Motor neuron (in vitro differentiated cells): ENCODE measurements around the gene SRCIN1. TPM values are rescaled to one million over a fixed set of nuclear protein-coding genes. Genes with fewer than 3 reads are reported as not detected.
"Not testable (repeated sequence)": the region's sequence is repeated elsewhere in the genome, so short reads cannot be mapped to it uniquely, and the experiment has no call there.

Source experiments
- ATAC-seq, 8 experiments: fragments of 200-7000 bp; cut with Tn5 transposase; replicated peaks in 6 of 8; 2 replicates each; pipeline ENCODE4 v1.8.0; 2021; ENCODE audit warnings: mild to moderate bottlenecking in 8 of 8, moderate library complexity in 8 of 8
- H3K27ac ChIP-seq, 2 donors: fragments of 250-450 bp; sonication (Bioruptor Pico); 2 replicates each; pipeline ENCODE4 v1.9.0; 2021; ENCODE audit warnings: antibody characterized with exemption in 2 of 2, mild to moderate bottlenecking in 2 of 2, moderate library complexity in 1 of 2
- H3K4me1 ChIP-seq, 2 donors: fragments of 250-450 bp; sonication (Bioruptor Pico); replicated peaks in 1 of 2; 2 replicates each; pipeline ENCODE4 v1.6.1; 2021; ENCODE audit warnings: antibody characterized with exemption in 2 of 2, mild to moderate bottlenecking in 2 of 2, moderate library complexity in 1 of 2
- H3K4me3 ChIP-seq, 5 donors: fragments of 250-450 bp; sonication (Bioruptor Pico); 2 replicates each; pipeline ENCODE4 v1.9.0; 2021; ENCODE audit warnings: antibody characterized with exemption in 5 of 5, mild to moderate bottlenecking in 5 of 5, moderate library complexity in 4 of 5
- WGBS, 10 experiments: fragments of 450-650 bp; shearing (Covaris generic); methylation state at CpG; one replicate each; pipeline ENCODE4 v1.0.0; 2022; 5-methylcytosine and 5-hydroxymethylcytosine counted together
- in situ Hi-C, 9 experiments: fragments of 400-800 bp; cut with MboI; loops; one replicate each; pipeline ENCODE4 v1.15.0; 2021; ENCODE audit warnings: low sequenced_read_pairs in 9 of 9, low pct_unique_long_range_greater_than_20kb in 2 of 9; ENCODE audit not compliant: unreplicated experiment in 9 of 9
- total RNA-seq, 8 experiments: library from RNA; unstranded; fragments of 300-600 nt; gene quantifications; 2 replicates each; pipeline versions ENCODE4 v1.2.3 to v1.2.4, GENCODE V29; 2022

The SRCIN1 gene
- total RNA-seq, 8 experiments from 2014 or later = 0.71 to 21.2 (median 14.9) TPM

GRCh38 chr17:38626606-38627226 lies 21.0 kb upstream of the SRCIN1 start:
- H3K4me1 ChIP-seq, in situ Hi-C loops, ATAC-seq, H3K4me3 ChIP-seq, H3K27ac ChIP-seq: not testable (repeated sequence)
- WGBS, 10 experiments = 43 to 100% (median 83%) methylated on average over 1 to 6 of the region's 6 CpGs

DNA sequence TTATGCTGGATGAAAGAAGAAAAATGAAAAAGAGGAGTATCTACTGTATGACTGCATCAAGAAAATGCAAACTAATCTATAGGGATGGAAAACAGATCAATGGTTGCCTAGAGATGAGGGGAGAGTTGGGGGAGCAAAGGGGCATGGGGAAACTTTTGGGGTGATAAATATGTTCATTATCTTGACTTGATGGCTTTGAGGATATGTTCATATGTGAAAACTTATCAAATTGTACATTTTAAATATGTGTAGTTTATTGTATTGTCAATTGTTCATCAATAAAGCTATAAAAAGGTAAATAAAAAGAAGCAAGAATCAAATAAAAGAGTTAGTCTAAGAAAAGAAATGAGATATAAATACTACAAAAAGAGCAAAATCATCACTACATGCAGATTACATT lies 19.7 kb upstream of the SRCIN1 start:
- no peak for ATAC-seq
- Histone ChIP-seq H3K4me1 (peaks cover 0 to 3% of the 10 kb centered on the region in 2 donors), H3K4me3 (no peak overlapping the region), H3K27ac (no peak overlapping the region)
- in situ Hi-C loops = no loop called here

DNA sequence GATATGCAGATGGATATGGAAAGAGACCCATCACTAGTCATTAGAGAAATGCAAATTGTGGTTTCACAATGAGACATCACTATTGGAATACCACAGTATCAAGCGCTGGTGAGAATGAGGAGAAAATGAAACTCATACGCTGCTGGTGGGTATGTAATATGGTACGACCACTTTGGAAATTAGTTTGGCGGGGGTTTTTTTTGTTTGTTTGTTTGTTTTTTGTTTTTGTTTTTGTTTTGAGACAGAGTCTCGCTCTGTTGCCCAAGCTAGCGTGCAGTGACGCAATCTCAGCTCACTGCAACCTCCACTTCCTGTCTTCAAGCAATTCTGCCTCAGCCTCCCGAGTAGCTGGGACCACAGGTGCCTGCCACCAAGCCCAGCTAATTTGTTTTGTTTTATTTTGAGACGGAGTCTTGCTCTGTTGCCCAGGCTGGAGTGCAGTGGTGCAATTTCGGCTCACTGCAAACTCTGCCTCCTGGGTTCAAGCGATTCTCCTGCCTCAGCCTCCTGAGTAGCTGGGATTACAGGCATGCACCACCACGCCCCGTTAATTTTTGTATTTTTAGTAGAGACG lies 19.1 kb upstream of the SRCIN1 start:
- H3K4me3 ChIP-seq, H3K4me1 ChIP-seq, in situ Hi-C loops, H3K27ac ChIP-seq: not testable (repeated sequence)
- WGBS, 10 experiments = 40 to 100% (median 92%) methylated on average over 1 to 14 of the region's 14 CpGs; no CpG with 5 or more reads in 1 of the 10 experiments
- ATAC-seq = peak in 3 of 8 experiments; percentile 89 to 99 (median 89)

GRCh38 chr17:38621538-38621937 lies 15.8 kb upstream of the SRCIN1 start:
- in situ Hi-C loops = no loop called here
- ATAC-seq = no peak
- H3K27ac ChIP-seq = no peak overlapping the region
- no peak overlapping the region for H3K4me3 ChIP-seq
- 17 to 96% (median 34%) methylated on average over 1 to 2 of the region's 2 CpGs; no CpG with 5 or more reads in 4 of the 10 experiments for WGBS, 10 experiments
- H3K4me1 ChIP-seq = peaks cover 3 to 7% of the 10 kb centered on the region in 2 donors

GRCh38 chr17:38620551-38621277 lies 15.0 kb upstream of the SRCIN1 start:
- H3K27ac ChIP-seq = no peak overlapping the region
- no peak overlapping the region for H3K4me3 ChIP-seq
- in situ Hi-C loops = no loop called here
- ATAC-seq = peak in 1 of 8 experiments; percentile 16
- peaks cover 3 to 7% of the 10 kb centered on the region in 2 donors for H3K4me1 ChIP-seq
- 17 to 90% (median 66%) methylated on average over 1 to 10 of the region's 12 CpGs for WGBS, 10 experiments

DNA sequence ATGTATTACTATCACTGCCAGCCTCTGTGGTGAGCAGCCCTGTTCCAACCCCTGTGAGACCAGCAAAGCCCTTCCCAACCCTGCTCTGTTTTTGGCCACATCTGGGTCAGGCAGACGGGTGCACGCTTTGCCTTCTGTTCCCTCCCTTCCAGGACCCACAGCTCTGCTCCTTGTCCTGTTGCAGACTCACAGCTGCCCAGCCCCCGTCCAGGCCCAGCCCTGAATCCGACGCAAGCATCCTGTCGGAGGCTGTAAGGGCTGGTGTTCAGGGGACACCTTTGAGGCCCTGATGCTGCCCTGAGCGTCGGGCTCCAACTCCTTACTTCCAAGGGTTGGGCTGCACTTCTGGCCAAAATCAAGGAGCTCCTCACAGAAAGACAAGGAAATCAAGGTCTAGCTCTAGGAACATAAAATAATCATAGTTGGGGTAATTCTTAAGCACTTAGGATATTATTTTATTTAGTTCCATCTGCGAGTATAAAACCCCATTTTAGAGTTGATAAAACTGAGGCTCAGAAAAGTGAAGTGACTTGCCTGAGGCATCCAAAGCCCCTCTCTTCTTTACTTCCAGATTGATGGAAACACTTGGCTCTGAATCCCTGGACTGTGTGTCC lies 14.3 kb upstream of the SRCIN1 start:
- Histone ChIP-seq H3K4me1 (peaks cover 3 to 7% of the 10 kb centered on the region in 2 donors), H3K4me3 (no peak overlapping the region), H3K27ac (no peak overlapping the region)
- in situ Hi-C loops = no loop called here
- 39 to 80% (median 60%) methylated on average over 1 to 6 of the region's 9 CpGs; no CpG with 5 or more reads in 4 of the 10 experiments for WGBS, 10 experiments
- ATAC-seq = no peak

DNA sequence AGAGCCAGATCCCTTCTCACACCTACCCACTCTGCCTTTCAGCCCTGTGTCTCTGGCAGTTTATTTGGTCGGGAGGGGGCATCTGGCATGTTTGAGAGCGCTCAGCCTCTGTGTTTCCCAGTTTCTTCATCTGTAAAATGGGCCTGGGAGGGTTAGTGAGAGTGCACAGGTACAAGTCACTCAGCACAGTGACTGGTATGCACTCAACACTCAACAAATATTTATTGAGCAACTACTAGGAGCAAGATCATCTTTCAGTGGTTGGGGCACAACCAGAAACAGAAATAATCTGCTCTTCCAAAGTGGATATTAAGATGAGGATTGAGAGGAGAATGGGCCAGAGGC lies 13.7 kb upstream of the SRCIN1 start:
- in situ Hi-C loops = no loop called here
- no peak overlapping the region for H3K4me3 ChIP-seq
- H3K4me1 ChIP-seq = peaks cover 3 to 7% of the 10 kb centered on the region in 2 donors
- no peak for ATAC-seq
- 0 to 100% (median 40%) methylated on average over 1 to 2 of the region's 2 CpGs; no CpG with 5 or more reads in 5 of the 10 experiments for WGBS, 10 experiments
- no peak overlapping the region for H3K27ac ChIP-seq

DNA sequence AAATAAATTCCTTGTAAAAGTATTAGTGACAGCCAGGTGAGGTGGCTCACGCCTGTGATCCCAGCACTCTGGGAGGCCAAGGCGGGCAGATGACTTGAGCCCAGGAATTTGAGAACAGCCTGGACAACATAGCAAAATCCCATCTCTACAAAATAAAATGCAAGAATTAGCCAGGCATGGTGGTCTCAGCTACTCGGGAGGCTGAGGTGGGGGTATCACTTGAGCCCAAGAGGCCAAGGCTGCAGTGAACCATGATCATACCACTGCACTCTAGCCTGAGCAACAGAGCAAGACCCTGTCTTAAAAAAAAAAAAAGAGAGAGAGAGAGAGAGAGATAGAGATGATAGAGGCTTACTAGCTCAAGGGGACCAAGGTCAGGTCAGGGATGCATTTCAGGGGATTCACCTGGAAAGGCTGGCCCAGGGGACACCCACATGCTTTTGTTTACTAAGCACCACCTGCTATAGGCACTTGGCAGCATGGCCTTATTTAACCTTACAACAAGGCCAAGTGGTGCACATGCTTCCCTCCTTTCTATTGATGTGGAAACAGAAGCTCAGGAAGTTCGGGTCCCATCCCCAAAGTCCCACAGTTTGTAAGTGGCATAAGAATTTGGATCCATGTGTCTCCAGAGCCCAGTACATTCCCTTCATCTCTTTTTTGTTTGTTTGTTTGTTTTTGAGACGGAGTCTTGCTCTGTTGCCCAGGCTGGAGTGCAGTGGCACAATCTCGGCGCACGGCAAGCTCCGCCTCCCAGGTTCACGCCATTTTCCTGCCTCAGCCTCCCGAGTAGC lies 12.4 kb upstream of the SRCIN1 start:
- H3K4me1 ChIP-seq = peaks cover 3 to 7% of the 10 kb centered on the region in 2 donors
- ATAC-seq = no peak
- in situ Hi-C loops = no loop called here
- H3K4me3 ChIP-seq = no peak overlapping the region
- WGBS, 10 experiments = 60 to 100% (median 93%) methylated on average over 1 to 8 of the region's 11 CpGs; no CpG with 5 or more reads in 1 of the 10 experiments
- no peak overlapping the region for H3K27ac ChIP-seq

DNA sequence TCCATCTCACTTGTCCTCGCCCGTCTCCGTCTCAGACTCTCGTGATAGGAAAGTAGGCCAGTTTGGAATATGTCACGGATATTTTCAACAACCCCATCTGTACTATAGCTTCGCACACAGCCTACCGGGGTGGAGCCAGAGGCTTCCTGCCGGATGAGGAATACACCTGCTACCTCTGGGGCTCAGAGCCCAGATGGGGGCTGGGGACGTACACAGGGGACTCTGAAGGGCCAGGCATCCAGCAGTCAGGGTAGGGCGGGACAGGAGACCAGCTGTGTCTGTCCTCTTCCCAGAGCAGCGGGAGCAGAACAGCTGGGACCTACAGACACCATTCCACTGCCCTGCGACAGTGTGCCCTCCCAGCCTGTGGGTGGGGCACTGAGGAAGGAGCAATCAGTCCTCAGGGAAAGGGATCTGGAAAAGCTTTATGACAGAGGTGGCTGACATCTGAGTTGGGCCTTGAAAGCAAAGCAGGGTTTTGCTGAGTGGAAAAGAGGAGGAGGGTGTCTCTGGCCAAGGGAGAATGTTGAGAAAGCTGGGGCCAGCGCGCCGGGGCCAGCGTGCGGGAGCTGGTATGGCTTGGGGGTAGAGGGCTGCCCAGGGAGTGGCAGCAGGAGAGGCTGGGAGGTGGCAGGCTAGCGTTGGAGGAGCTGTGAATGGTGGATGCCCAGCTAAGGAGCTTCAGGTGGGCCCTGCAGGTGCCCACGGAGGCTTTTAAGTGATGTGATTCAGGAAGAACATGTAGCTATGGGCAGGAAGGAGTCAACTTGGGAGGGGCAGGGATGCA lies 11.5 kb upstream of the SRCIN1 start:
- peak in 6 of 8 experiments; percentile 26 to 87 (median 78) for ATAC-seq
- Histone ChIP-seq H3K4me1 (peaks cover 3 to 7% of the 10 kb centered on the region in 2 donors), H3K4me3 (no peak overlapping the region), H3K27ac (no peak overlapping the region)
- WGBS, 10 experiments = 40 to 91% (median 63%) methylated on average over 1 to 12 of the region's 19 CpGs; no CpG with 5 or more reads in 6 of the 10 experiments
- in situ Hi-C loops = no loop called here

DNA sequence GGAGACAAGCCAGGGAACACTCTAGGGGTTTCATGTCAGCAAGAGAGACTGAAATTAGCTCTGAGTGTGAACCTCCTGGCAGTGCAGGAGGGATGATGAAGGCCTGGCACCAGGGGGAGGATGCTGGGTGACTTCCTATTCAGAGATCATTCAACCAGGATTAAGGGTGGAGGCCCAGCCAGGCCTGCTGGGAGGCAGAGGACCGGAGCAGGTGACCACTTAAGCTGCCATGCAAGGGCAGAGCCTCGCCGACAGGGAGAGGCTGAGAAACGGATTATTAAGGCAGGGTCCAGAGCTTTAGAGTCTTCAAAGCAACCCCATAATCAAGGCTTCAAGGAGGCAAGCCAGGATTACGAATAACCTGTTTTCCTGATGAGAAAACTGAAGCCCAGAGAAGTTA lies 10.6 kb upstream of the SRCIN1 start:
- no peak for ATAC-seq
- Histone ChIP-seq H3K27ac (no peak overlapping the region), H3K4me3 (no peak overlapping the region), H3K4me1 (peaks cover 3 to 7% of the 10 kb centered on the region in 2 donors)
- in situ Hi-C loops = no loop called here
- WGBS, 10 experiments = 0 to 80% (median 47%) methylated on average over 1 to 5 of the region's 5 CpGs; no CpG with 5 or more reads in 4 of the 10 experiments

DNA sequence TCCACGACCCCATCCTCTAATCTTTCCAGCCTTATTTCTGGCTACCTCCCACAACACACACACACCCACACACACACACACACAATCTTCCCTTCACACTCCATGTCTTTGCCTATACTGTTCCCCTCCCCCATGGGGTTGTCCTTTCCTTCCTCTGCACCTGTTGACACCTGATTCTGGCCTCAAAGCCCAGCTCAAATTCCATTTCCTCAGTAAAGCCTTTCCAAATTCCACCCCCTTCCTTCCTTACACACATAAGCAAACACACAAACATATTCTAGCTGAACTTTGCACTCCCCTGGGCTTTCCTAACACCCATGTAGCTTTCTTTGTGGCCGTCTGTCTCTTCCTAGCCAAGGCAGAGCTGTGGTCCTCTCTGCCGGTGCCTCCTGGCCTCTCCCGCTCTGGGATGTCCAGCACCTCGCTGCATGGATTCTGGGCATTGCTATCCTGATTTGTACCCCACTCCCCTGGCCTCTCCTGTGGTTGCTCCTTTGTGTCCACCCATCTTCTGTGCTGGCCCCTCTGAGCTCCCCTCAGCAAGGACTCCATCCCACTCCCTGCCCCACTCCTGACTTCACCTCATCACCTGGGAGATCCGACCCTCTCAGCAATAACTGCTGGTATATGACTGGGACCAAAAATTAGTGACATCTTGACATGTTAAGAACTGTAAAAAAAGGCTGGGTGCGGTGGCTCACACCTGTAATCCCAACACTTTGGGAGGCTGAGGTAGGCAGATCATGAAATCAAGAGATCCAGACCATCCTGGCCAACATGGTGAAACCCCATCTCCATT lies 8.4 kb upstream of the SRCIN1 start:
- WGBS, 10 experiments = 20 to 100% (median 67%) methylated on average over 1 to 5 of the region's 7 CpGs; no CpG with 5 or more reads in 1 of the 10 experiments
- peaks cover 6 to 14% of the 10 kb centered on the region in 2 donors for H3K4me1 ChIP-seq
- no peak overlapping the region for H3K27ac ChIP-seq
- in situ Hi-C loops = no loop called here
- no peak for ATAC-seq
- H3K4me3 ChIP-seq = no peak overlapping the region
